Iris pigment epithelial cell (primary cell): ENCODE measurements around the gene PRICKLE2.

Experiments used
- DNase-seq: peaks from one replicate; pipeline ENCODE4 v3.0.0-alpha.2; 2011; ENCODE audit warnings: low read depth

PRICKLE2 gene

GRCh38 chr3:64224826-64225610, at the start of gene PRICKLE2:
PRICKLE2 (minus strand) TSS chr3:64225466; CDS start chr3:64198927, 26,539 bp downstream.
- peak; percentile 93 for DNase-seq

- no peak for DNase-seq
Measured at GRCh38 chr3:64272842-64273241, 47.6 kb upstream of the PRICKLE2 start.

- no peak for DNase-seq
Measured at GRCh38 chr3:64272271-64272670, 47.0 kb upstream of the PRICKLE2 start.

- DNase-seq, result no peak
Measured at GRCh38 chr3:64271631-64272030, 46.4 kb upstream of the PRICKLE2 start.

- DNase-seq, result no peak
Measured at GRCh38 chr3:64270866-64271260, 45.6 kb upstream of the PRICKLE2 start.

GRCh38 chr3:64270142-64270865, 45.0 kb upstream of the PRICKLE2 start:
- no peak for DNase-seq

- no peak for DNase-seq
Measured at GRCh38 chr3:64268926-64269325, 43.7 kb upstream of the PRICKLE2 start.

- peak; percentile 73 for DNase-seq
Measured at GRCh38 chr3:64267721-64268604, 42.7 kb upstream of the PRICKLE2 start.

GRCh38 chr3:64266983-64267382, 41.7 kb upstream of the PRICKLE2 start:
- DNase-seq, result no peak

GRCh38 chr3:64266065-64266931, 41.0 kb upstream of the PRICKLE2 start:
- peak; percentile 93 for DNase-seq

GRCh38 chr3:64265646-64266045, 40.4 kb upstream of the PRICKLE2 start:
- no peak for DNase-seq

GRCh38 chr3:64264501-64265109, 39.3 kb upstream of the PRICKLE2 start:
- DNase-seq, result peak; percentile 45

- DNase-seq, result no peak
Measured at GRCh38 chr3:64262574-64263114, 37.4 kb upstream of the PRICKLE2 start.

- peak; percentile 61 for DNase-seq
Measured at GRCh38 chr3:64260431-64260830, 35.2 kb upstream of the PRICKLE2 start.

- DNase-seq, result peak; percentile 32
Measured at GRCh38 chr3:64259636-64260035, 34.4 kb upstream of the PRICKLE2 start.

- no peak for DNase-seq
Measured at GRCh38 chr3:64257100-64257755, 32.0 kb upstream of the PRICKLE2 start.

GRCh38 chr3:64255741-64256340, 30.6 kb upstream of the PRICKLE2 start:
- no peak for DNase-seq

- DNase-seq, result no peak
Measured at GRCh38 chr3:64254443-64254842, 29.2 kb upstream of the PRICKLE2 start.

- no peak for DNase-seq
Measured at GRCh38 chr3:64253689-64254088, 28.4 kb upstream of the PRICKLE2 start.

- DNase-seq, result no peak
Measured at GRCh38 chr3:64251019-64251418, 25.8 kb upstream of the PRICKLE2 start.
